Stomach (tissue), 4 donors: ENCODE measurements around the gene PRAMEF1.

Experiments
- EP300 ChIP-seq: sonication (generic); formaldehyde crosslinking; IDR thresholded peaks from one replicate; pipeline ENCODE4 v1.6.1; 2017; ENCODE audit warnings: antibody characterized with exemption
- POLR2A ChIP-seq, 4 donors: fragments of 450-650 bp; IDR thresholded peaks; one replicate each; pipeline ENCODE4 v1.6.1; 2016; ENCODE audit warnings: antibody characterized with exemption in 4 of 4, control low read depth in 2 of 4, mild to moderate bottlenecking in 1 of 4, moderate library complexity in 1 of 4
- TF ChIP-seq, protein P1 (sequence below), 7 experiments: fragments of 450-650 bp in 4 of 7; fragments of 200-600 bp in 3 of 7; sonication (generic) in 3 of 7; IDR thresholded peaks; one replicate each; pipeline ENCODE4 v1.5.1; 2016 to 2019; ENCODE audit warnings: antibody characterized with exemption in 7 of 7, control low read depth in 2 of 7, mild to moderate bottlenecking in 1 of 7

DNA sequence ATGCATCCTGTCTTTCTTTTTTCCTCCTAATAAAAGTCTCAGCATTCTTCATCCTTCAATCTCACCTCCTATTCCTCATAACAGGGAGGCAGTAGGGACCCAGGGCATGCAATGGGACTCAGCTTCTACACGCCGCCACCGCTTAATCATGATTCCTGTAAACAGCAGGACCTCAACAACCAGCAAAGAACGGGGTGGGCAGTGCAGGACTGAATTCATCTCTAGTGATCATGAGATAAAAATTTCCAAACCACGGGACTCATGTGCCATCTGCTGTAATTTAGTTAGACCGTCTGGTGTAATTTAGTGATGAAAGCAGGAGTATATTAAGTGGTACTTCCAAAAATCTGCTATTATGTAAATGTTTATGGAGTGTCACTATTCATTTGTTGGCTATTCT lies 12.3 kb upstream of the PRAMEF1 start:
- TF ChIP-seq POLR2A (IDR thresholded peaks at IDR 0.05) = no peak
- TF ChIP-seq, protein P1, sequence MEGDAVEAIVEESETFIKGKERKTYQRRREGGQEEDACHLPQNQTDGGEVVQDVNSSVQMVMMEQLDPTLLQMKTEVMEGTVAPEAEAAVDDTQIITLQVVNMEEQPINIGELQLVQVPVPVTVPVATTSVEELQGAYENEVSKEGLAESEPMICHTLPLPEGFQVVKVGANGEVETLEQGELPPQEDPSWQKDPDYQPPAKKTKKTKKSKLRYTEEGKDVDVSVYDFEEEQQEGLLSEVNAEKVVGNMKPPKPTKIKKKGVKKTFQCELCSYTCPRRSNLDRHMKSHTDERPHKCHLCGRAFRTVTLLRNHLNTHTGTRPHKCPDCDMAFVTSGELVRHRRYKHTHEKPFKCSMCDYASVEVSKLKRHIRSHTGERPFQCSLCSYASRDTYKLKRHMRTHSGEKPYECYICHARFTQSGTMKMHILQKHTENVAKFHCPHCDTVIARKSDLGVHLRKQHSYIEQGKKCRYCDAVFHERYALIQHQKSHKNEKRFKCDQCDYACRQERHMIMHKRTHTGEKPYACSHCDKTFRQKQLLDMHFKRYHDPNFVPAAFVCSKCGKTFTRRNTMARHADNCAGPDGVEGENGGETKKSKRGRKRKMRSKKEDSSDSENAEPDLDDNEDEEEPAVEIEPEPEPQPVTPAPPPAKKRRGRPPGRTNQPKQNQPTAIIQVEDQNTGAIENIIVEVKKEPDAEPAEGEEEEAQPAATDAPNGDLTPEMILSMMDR (IDR thresholded peaks at IDR 0.05) = no peak
- no peak for TF ChIP-seq EP300
